Astrocyte (in vitro differentiated cells and primary cell): ENCODE data around the gene SFT2D2.

Experiments used
- EZH2 ChIP-seq: IDR thresholded peaks from 2 replicates; pipeline ENCODE4 v1.6.1; 2012; ENCODE audit warnings: mild to moderate bottlenecking, low read length, inconsistent platforms; ENCODE audit not compliant: insufficient read depth
- TF ChIP-seq, protein P1 (sequence below): IDR thresholded peaks from 2 replicates; pipeline ENCODE4 v1.5.1; 2011; ENCODE audit warnings: low read depth, mild to moderate bottlenecking, inconsistent platforms, low read length, moderate library complexity; ENCODE audit not compliant: insufficient read depth

DNA sequence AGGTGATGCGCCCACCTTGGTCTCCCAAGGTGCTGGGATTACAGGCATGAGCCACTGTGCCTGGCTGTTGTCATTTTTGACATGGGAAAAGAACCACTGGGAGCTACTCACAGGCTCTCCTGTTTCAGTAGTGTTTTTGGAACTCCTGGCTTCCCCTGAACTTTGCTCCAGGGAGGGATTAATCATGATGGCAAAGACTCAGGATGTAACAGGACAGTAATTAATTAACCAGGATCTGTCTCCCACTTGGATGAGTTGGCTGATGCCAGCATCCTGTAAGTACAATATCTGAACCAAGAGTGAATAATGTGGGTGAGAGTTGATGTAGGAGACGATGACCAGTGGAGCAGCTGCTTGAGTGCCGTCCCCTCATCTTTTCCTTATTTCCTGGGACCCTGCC is 4.9 kb downstream of the SFT2D2 start:
- TF ChIP-seq, protein P1, sequence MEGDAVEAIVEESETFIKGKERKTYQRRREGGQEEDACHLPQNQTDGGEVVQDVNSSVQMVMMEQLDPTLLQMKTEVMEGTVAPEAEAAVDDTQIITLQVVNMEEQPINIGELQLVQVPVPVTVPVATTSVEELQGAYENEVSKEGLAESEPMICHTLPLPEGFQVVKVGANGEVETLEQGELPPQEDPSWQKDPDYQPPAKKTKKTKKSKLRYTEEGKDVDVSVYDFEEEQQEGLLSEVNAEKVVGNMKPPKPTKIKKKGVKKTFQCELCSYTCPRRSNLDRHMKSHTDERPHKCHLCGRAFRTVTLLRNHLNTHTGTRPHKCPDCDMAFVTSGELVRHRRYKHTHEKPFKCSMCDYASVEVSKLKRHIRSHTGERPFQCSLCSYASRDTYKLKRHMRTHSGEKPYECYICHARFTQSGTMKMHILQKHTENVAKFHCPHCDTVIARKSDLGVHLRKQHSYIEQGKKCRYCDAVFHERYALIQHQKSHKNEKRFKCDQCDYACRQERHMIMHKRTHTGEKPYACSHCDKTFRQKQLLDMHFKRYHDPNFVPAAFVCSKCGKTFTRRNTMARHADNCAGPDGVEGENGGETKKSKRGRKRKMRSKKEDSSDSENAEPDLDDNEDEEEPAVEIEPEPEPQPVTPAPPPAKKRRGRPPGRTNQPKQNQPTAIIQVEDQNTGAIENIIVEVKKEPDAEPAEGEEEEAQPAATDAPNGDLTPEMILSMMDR, result no peak
- TF ChIP-seq EZH2, result no peak
